ENCODE results near the gene USP24. TPM values are rescaled to one million over a fixed set of nuclear protein-coding genes. Genes with fewer than 3 reads are reported as not detected.
A peak's percentile ranks its signal among the peaks of the same experiment; 100 is the strongest.

Gene USP24
- polyA plus RNA-seq, 1 donor (not counting 4 experiments of a cell fraction or from before 2014, with no cell fraction given), result 22.5 TPM

GRCh38 chr1:55262822-55263221 lies 47.7 kb upstream of the USP24 start:
- peaks cover 5% of the 10 kb centered on the region for H3K4me1 ChIP-seq (ENCODE audit: control insufficient read depth, extremely low read depth, insufficient read depth, low read length)
- H3K79me2 ChIP-seq (ENCODE audit: control insufficient read depth, insufficient read depth, low read length), result no peaks in the 10 kb centered on the region
- no peak overlapping the region for H2AFZ ChIP-seq (ENCODE audit: control insufficient read depth, low read length)
- H3K36me3 ChIP-seq (ENCODE audit: control insufficient read depth in 2 of 2, extremely low read depth in 1 of 2, insufficient read depth in 2 of 2, low read length in 2 of 2), result no peaks in the 10 kb centered on the region
- H3K9me3 ChIP-seq (ENCODE audit: control insufficient read depth, low read depth, low read length), result no peaks in the 10 kb centered on the region
- DNase-seq (ENCODE audit: low read depth, low spot score), result peak; percentile 63
- H3K9ac ChIP-seq (ENCODE audit: control insufficient read depth, extremely low read depth, insufficient read depth, low read length), result no peak overlapping the region
- dilution Hi-C loops (cut with MboI; ENCODE audit: extremely low pct_ligation_motif_present, low sequenced_read_pairs), result no loop called here
- H3K9me1 ChIP-seq (ENCODE audit: control insufficient read depth, extremely low read depth, insufficient read depth, low read length), result no peaks in the 10 kb centered on the region
- H3K4me3 ChIP-seq (ENCODE audit: control insufficient read depth in 2 of 3, extremely low read depth in 1 of 3, insufficient read depth in 2 of 3, low read depth in 1 of 3, low read length in 3 of 3), result no peak overlapping the region
- FAIRE-seq, result peak; percentile 48
- no peaks in the 10 kb centered on the region for H3K27me3 ChIP-seq (ENCODE audit: control insufficient read depth, extremely low read depth, insufficient read depth, low read length)
- no peak overlapping the region for H3K27ac ChIP-seq (ENCODE audit: control insufficient read depth, insufficient read depth, low read length)
- H3K4me2 ChIP-seq (ENCODE audit: control insufficient read depth, extremely low read depth, insufficient read depth, low read depth, low read length), result no peak overlapping the region
- H4K20me1 ChIP-seq (ENCODE audit: control insufficient read depth, extremely low read depth, insufficient read depth, low read length), result no peaks in the 10 kb centered on the region
- TF ChIP-seq EZH2 (IDR thresholded peaks at IDR 0.05; ENCODE audit: low read length), result no peak
- TF ChIP-seq, protein P1, sequence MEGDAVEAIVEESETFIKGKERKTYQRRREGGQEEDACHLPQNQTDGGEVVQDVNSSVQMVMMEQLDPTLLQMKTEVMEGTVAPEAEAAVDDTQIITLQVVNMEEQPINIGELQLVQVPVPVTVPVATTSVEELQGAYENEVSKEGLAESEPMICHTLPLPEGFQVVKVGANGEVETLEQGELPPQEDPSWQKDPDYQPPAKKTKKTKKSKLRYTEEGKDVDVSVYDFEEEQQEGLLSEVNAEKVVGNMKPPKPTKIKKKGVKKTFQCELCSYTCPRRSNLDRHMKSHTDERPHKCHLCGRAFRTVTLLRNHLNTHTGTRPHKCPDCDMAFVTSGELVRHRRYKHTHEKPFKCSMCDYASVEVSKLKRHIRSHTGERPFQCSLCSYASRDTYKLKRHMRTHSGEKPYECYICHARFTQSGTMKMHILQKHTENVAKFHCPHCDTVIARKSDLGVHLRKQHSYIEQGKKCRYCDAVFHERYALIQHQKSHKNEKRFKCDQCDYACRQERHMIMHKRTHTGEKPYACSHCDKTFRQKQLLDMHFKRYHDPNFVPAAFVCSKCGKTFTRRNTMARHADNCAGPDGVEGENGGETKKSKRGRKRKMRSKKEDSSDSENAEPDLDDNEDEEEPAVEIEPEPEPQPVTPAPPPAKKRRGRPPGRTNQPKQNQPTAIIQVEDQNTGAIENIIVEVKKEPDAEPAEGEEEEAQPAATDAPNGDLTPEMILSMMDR (optimal IDR thresholded peaks at IDR 0.05 in 1 of 3, IDR thresholded peaks at IDR 0.05 in 1 of 3, conservative IDR thresholded peaks at IDR 0.05 in 1 of 3; ENCODE audit: extremely low read depth in 1 of 3, insufficient read depth in 2 of 3, low read length in 3 of 3), result no peak

DNA sequence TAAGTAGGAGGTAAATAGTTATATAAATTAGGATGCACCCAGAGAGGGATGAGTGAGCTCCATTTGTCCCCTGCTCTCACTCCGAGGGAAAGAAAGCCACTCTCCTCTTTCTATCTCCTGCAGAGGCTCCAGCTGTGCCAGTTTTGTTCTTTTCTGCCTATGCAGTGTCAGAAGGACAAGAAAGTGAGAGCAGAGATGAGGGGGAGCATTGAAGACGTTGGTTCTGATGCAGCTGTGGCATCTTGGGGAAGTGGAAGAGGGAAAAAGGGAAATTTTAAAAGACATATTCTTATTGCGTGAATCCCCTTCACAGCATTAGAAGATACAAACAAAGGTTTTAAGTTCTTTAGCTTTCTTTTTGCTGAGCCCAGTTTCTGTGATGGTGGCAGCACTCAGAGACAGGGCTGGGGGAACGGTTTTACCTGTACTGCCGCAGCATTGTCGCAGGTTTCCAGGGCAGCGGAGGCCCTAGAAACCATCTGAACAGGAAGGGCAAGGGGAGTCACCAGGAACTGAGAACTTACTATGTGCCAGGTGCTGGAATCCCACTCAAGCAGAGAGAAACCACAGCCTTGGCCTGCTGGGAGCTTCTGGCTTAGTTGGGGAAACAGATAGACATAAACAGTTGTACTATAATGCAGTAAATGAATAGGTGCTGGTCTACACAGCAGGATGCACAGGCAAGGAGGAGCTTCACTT lies 44.9 kb upstream of the USP24 start:
- Histone ChIP-seq H3K4me2 (ENCODE audit: control insufficient read depth, extremely low read depth, insufficient read depth, low read depth, low read length) (no peak overlapping the region), H3K36me3 (ENCODE audit: control insufficient read depth in 2 of 2, extremely low read depth in 1 of 2, insufficient read depth in 2 of 2, low read length in 2 of 2) (no peaks in the 10 kb centered on the region), H3K9ac (ENCODE audit: control insufficient read depth, extremely low read depth, insufficient read depth, low read length) (no peak overlapping the region), H2AFZ (ENCODE audit: control insufficient read depth, low read length) (no peak overlapping the region), H3K79me2 (ENCODE audit: control insufficient read depth, insufficient read depth, low read length) (no peaks in the 10 kb centered on the region), H3K27ac (ENCODE audit: control insufficient read depth, insufficient read depth, low read length) (no peak overlapping the region), H3K4me3 (ENCODE audit: control insufficient read depth in 2 of 3, extremely low read depth in 1 of 3, insufficient read depth in 2 of 3, low read depth in 1 of 3, low read length in 3 of 3) (no peak overlapping the region), H4K20me1 (ENCODE audit: control insufficient read depth, extremely low read depth, insufficient read depth, low read length) (no peaks in the 10 kb centered on the region), H3K4me1 (ENCODE audit: control insufficient read depth, extremely low read depth, insufficient read depth, low read length) (peaks cover 5% of the 10 kb centered on the region), H3K9me3 (ENCODE audit: control insufficient read depth, low read depth, low read length) (no peaks in the 10 kb centered on the region), H3K9me1 (ENCODE audit: control insufficient read depth, extremely low read depth, insufficient read depth, low read length) (no peaks in the 10 kb centered on the region), H3K27me3 (ENCODE audit: control insufficient read depth, extremely low read depth, insufficient read depth, low read length) (no peaks in the 10 kb centered on the region)
- FAIRE-seq (no peak), DNase-seq (ENCODE audit: low read depth, low spot score) (no peak)
- dilution Hi-C loops (cut with MboI; ENCODE audit: extremely low pct_ligation_motif_present, low sequenced_read_pairs), result no loop called here
- no peak for TF ChIP-seq EZH2 (IDR thresholded peaks at IDR 0.05; ENCODE audit: low read length)
- TF ChIP-seq, protein P1 (optimal IDR thresholded peaks at IDR 0.05 in 1 of 3, IDR thresholded peaks at IDR 0.05 in 1 of 3, conservative IDR thresholded peaks at IDR 0.05 in 1 of 3; ENCODE audit: extremely low read depth in 1 of 3, insufficient read depth in 2 of 3, low read length in 3 of 3), result no peak

Data from keratinocyte (primary cell).